GM18520 (cell line): Measurements from ENCODE around the gene KPNA1.
A peak's percentile ranks its signal among the peaks of the same experiment; 100 is the strongest.
"Not testable (repeated sequence)": the region's sequence is repeated elsewhere in the genome, so short reads cannot be mapped to it uniquely, and the experiment has no call there.

ENCODE experiments used
- ATAC-seq: cut with Tn5 transposase; IDR thresholded peaks from one replicate; pipeline ENCODE4 v1.9.1; 2021; ENCODE audit not compliant: unreplicated experiment

Gene KPNA1

DNA sequence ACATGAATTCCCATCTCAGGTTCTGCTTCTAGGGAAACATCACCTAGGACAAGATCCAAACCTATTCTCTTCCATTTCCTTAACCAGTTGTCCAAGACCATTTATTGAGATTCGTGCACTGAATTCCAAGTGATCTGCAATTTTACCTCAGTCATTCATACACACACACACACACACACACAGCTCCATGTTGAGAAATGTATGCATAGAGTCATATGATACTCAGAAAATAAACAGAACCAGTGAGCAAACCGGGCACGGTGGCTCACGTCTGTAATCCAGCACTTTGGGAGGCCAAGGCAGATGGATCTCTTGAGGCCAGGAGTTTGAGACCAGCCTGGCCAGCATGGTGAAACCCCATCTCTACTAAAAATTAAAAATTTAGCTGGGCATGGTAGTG is 6.1 kb upstream of the KPNA1 start:
- no peak for ATAC-seq

DNA sequence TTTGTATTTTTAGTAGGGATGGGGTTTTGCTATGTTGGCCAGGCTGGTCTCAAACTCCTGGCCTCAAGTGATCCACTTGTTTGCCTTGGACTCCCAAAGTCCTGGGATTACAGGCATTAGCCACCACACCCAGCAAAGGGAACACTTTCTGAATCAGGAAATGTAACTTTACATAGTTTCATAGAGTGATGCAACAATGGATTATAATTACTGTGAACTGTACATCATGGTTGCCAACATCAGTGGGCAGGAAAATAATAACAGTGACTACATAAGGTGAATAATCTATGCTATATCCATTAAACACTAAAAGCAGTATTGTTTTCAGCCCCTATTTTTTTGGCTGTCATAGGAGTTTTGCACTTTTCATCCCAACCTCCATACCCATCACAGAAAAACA is 5.0 kb upstream of the KPNA1 start:
- ATAC-seq = no peak

DNA sequence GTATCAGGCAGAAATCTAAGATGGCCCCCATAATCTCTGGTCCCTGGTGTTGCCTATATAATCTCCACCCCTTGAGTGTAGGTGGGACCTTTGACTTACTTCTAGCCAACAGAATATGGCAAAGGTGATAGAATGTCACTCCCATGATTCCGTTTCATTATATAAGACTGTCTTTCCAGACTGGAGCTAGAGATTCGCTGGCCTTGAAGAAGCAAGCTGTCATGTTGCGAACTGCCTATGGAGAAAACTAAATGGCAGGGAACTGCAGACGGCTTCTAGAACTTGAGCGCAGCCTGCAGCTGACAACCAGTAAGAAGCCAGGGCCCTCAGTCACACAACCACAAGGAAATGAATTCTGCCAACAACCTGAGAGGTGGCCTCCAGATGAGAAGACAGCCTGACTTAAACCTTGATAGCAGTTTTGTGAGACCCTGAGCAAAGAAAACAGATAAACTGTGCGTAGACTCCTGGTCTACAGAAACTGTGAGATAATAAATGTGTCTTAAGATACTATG is 2.2 kb upstream of the KPNA1 start:
- ATAC-seq = no peak

DNA sequence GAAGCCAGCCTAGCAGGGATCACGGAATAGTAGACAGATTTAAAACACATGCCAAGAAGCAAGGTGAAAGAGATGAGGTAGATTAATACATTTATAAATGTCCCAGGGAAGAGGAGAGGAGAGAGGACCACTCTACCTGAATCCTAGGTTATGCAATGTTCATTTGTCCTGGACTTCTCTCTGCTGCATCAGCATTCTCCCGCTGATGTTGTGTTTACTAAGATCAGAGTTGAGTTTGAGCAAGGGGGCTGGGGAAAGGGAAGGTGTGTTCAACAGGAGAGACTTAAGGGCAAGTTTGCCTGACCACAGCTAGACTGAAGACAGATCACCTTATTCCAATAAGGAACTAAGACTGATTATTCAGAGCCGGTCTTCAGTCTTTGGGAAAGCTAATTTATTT is 1.1 kb upstream of the KPNA1 start:
- no peak for ATAC-seq

DNA sequence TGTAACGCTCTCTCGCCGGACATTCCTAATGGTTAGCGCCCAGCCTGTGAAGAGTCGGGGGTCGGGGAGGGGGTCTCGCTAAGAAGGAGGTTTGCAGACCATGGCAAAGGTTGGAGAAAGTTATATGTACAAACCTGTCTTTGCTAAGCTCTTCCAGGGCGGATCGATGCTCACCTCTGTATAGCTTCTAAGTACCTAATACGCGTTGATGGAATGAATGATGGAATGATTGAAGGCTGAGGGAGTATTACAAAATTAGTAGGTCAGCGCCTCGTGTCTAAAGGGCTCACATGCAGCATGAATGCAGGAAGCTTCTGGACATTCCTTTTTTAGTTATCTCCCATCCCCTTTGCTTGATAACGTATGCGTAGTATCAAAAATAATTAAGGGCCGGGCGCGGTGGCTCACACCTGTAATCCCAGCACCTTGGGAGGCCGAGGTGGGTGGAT is 305 bp upstream of the KPNA1 start:
- no peak for ATAC-seq

DNA sequence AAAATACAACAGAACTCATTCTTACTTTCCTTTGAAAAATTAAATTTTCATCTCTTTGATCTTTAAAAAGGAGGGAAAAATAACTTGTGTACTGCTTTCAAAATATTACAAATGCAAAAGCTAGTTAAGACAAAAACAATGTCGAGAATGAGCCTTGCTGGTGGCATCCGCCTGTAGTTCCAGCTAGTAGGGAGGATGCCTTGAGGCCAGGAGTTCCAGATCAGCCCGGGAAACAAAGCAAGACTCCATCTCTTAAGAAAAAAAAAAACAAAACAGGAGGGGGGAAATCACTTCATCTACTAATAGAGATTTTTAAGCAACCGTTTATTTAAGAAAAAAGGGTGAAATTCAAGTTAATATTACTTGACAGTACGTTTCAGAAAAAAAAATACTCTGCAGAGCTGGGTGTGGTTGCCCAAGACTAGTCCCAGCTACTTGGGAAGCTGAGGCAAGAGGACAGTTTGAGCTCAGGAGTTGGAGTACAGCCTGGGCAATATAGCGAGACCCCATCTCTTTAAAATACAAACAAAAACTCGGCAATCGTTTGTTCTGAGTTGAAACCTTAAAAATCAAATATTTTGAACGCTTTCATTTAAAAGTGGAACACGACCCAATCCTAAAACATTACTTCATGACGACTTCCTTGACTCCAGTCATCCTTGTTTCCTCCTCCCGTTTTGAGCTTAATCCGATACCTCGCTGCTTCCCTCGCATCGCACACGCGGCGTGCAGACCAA is 1.2 kb downstream of the KPNA1 start:
- ATAC-seq = no peak

DNA sequence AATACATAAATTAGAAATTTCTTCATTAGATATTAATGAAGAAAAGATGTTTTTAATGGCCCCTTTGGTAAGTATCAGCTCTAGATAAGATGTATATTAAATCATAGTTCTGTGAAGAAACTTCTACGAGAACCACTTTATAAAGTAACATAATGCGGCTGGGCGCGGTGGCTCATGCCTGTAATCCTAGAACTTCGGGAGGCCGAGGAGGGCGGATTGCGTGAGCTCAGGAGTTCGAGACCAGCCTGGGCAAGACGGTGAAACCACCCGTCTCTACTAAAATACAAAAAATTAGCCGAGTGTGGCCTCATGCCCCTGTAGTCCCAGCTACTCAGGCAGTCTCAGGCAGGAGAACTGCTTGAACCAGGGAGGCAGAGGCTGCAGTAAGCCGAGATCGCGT is 2.5 kb downstream of the KPNA1 start:
- no peak for ATAC-seq

DNA sequence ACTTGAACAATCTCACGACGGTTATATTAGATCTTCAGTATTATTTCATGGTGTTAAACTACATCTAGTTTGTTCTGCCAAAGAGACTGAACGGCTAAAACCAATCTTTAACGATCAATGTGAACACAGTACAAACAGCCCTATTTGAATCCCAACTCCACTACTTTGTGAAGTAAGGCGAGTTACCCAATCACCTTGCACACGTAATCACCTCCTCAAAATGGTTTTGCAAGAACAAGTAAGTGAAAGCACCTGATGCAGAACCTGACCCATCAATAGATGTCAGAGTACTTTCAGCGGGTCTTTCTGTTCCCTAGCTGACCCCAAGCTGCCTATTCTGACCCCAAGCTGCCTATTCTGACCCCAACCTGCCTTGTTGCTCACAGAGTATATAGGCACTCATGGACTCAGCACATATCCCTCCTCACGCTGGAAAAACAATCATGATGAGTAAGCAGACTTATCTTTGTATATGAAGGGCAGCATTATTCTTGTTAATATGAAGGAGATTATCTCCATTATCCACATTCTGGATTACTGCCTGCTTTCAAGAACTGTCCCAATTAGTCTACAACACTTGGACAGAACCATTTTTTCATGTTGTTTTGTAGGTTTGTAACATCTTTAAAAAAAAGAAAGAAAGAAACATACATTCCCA is 3.7 kb downstream of the KPNA1 start:
- ATAC-seq = no peak

DNA sequence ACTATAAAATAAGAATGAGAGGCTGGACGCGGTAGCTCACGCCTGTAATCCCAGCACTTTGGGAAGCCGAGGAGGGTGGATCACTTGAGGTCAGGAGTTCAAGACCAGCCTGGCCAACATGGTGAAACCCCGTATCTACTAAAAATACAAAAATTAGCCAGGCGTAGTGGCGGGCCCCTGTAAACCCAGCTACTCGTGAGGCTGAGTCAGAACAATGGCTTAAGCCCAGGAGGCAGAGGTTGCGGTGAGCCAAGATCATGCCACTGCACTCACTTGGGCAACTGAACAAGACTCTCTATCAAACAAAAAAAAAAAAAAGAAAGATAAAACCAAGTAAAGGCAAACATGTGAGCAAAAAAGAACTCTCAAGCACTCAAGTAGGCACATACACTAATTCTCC is 5.8 kb downstream of the KPNA1 start:
- peak; percentile 57 for ATAC-seq

DNA sequence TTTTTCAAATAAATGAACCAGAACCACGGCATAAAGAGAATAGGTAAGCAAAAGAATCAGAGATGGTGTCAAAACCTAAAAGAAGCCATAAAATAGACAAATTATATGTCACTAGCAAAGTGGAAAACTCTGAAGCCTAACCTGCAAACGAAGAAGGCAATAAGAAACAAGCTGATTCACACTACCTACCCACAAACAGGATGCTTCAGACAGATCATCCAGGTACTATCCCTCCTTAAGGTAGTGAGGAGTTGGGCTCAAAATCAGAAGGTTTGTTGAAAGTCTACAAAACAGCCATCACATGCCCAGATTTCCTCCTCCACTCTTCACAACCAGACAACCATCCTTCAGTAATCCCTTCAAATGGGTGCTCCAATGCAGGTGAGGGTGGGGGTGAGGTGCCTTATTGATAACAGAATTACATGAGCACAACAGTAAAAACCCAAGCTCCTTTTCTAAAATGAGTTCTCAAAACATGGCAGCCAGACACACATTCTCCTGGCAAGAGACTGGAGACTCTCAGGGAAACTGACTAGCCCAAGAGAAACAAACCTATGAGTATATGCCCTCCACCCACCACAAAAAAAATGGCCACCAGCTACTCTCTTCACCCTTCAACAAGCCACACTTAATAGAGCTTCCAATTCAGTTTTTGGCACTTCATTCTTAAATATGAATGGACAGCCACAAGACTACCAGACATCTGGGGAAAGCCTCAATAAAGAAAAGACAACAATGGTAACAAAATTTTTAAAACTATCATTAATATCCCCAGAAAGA is 6.4 kb downstream of the KPNA1 start:
- peak; percentile 32 for ATAC-seq

DNA sequence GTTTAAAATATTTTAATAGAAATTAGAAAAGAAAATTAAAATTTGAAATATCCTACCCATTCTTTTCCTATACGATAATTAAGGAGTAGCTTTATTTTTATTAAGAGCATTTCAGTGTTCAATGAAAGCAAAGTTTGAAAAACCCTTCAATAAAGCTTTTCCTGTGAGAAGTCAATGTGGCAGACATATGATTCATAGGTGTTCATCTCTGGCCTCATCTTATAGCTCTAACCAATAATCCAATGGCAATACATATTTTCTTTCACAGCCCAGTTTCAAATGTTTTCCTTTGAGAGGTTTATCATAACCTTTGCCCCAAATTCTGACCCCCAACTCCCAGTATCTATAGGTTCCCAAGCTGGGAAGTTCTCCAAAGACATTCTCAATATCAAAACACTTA is 8.3 kb downstream of the KPNA1 start:
- no peak for ATAC-seq

DNA sequence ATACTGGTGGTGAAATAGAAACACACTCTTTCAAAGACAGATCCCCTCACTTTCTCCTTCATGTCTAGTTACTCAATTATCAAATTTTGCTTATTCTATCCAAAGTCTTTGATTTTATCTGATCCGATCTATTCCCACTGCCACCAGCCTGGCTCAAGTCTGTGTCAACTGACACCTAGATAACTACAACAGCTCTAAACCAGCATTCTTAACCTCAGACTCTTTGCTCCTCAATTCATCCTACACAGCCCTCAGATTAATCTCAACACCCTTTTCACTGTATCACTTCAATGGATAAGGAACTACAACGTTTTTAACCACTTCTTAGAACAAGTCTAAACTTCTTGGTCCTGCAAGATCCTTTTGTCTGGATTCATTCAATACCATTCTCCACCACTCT is 9.1 kb downstream of the KPNA1 start:
- no peak for ATAC-seq

DNA sequence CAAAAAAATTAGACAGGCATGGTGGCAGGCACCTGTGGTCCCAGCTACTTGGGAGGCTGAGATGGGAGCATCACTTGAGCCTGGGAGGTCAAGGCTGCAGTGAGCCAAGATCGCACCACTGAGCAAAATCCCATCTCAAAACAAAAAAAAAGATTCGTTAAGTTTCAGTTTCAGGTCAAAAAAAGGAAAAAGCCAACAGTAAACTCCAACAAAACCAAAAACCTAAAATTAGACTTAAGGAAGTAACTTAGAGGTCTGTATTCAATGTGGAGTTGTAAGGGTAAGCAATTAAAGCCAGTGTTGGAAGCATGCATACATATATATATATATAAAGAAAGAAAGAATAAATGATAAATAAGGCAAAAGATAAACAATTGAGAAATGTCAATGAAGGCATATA is 11.8 kb downstream of the KPNA1 start:
- no peak for ATAC-seq

DNA sequence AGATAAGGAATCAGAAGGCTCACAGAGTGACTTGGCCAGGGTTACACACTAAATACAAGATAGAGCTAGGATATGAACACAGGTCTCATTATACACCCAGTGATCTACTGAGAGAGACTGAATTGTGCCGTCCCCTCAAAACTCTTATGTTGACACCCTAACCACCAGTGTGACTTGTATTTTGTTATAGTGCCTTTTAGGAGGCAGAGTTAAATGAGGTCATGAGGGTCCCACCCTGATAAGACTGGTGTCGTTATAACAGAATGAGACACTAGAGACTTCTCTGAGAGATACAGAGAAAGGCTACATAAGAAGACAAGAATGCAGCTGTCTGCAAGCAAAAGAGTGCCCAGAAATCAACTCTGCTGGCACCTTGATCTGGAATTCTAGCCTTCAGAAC is 12.6 kb downstream of the KPNA1 start:
- no peak for ATAC-seq

DNA sequence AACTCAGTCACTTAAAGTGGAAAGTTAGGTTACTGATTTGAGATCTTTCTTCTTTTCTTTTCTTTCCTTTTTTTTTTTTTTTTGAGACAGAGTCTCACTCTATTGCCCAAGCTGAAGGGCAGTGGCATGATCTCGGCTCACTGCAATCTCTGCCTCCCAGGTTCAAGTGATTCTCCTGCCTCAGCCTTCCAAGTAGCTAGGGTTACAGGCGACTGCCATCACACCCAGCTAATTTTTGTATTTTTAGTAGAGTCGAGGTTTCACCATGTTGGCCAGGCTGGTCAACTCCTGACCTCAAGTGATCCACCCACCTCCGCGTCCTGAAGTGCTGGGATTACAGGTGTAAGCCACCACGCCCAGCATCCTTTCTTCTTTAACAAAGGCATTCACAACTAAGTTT is 13.8 kb downstream of the KPNA1 start:
- not testable (repeated sequence) for ATAC-seq

DNA sequence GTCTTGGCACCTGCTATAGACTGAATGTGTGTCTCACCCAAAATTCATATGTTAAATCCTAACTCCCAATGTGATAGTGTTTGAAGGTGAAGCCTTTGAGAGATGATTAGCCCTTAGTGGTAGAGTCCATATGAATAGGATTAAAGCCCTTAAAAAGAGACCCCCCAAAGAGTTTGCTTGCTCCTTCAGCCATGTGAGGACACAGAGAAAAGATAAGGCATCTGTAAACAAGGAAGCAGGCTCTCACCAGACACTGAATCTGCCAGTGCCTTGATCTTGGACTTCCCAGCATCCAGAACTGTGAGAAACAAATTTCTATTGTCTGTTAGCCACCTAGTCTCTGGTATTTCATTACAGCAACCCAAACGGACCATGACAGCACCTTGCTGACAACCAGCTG is 16.6 kb downstream of the KPNA1 start:
- ATAC-seq = no peak

DNA sequence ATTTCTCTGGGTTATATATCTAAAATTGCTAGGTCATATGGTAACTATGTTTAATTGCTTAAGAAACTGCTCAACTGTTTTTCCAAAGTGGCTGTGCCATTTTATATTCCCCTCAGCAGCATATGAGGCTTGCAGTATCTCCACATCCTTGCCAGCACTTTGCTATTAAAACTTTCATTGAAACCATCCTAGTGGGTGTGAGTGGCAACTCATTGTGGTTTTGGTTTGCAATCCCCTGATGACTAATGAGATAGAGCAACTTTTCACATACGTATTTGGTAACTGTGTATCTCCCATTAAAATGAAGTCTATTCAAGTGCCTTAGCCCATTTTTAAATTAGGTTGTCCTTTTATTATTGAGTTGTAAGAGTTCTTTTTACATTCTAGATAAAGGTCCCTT is 17.3 kb downstream of the KPNA1 start:
- peak; percentile 95 for ATAC-seq

DNA sequence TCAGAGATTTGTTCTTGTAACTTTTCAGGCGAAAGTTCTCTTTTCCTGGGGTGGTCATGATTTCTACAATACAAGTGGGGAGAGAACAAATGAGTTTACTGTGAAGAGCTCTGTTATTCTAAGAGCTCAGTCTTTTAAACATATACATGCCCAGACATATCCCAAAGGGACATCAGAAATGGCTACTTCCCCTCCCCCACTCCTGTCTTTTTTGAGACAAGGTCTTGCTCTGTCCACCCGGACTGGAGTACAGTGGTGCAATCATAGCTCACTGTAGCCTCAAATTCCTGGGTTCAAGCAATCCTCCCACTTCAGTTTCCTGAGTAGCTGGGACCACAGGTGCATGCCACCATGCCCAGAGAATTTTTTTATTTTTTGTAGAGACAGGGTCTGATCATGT is 18.2 kb downstream of the KPNA1 start:
- no peak for ATAC-seq

DNA sequence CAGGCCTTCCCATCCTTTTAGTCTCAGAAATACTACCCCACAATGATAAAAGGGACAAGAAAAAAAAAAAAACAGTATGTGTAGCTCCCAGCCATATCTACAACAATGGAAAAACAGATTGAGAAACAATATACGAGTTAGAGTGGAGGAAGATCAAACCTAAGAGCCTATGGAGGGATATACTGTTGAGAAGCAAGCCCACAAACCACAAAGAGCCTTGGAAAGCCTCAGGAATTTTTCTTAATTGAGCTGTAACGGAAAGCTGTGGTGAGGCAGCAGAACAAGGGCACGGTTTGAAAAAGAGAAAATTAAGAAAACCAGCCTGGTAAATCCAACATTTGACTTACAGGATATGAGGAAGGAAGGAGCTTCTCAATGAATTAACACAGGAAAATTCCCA is 21.4 kb downstream of the KPNA1 start:
- no peak for ATAC-seq

DNA sequence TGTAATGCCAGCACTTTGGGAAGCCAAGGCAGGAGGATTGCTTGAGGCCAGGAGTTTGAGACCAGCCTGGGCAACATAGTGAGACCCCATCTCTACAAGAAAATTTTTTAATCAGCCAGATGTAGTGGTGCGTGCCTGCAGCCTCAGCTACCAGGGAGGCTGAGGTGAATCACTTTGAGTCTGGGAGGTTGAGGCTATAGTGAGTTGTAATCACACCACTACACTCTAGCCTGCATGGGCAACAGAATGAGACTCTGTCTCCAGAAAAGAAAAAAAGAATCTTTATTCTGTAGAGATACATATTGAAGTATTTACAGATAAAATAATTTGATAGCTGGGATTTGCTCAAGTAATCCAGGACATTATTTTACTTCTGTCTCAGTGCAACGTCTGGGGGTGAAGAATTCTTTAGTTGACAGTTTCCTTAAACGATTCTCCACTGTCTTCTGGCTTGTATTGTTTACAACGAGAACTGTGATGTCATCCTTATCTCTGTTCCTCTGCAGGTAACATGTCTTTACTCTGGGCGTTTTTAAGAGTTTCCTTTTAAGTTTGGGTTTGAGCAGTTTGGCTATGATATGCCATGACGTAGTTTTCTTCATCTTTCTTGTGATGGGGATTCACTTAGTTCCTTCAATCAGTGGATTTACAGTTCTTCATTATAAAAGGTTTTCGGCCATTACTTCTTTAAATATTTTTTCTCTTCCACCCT is 26.3 kb downstream of the KPNA1 start:
- ATAC-seq = no peak

DNA sequence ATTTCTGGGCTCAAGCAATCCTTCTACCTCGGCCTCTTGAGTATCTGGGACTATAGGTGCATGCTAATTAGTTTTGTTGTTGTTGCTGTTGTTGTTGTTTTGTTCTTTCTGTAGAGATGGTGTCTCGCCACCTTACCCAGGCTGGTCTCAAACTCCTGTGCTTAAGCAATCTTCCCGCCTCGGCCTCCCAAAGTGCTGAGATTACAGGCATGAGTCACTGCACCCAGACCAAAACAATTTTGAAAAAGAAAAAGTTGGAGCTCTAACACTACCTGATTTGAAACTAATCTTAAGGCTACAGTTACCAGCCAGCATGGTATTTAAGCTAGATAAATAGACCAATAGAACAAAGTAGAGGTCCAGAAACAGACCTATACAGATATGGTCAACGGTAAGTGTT is 29.8 kb downstream of the KPNA1 start:
- no peak for ATAC-seq
